K562 (cell line): Measurements from ENCODE around the gene REC8. TPM values are rescaled to one million over a fixed set of nuclear protein-coding genes. Genes with fewer than 3 reads are reported as not detected.

ENCODE experiments used
- HMG20B ChIP-seq: fragments of 250-450 bp; sonication (Bioruptor Pico); IDR thresholded peaks from 2 replicates; pipeline ENCODE4 v1.5.0; 2021; ENCODE audit warnings: mild to moderate bottlenecking
- HMGXB4 ChIP-seq: sonication (generic); formaldehyde crosslinking; IDR thresholded peaks from 2 replicates; pipeline ENCODE4 v1.8.1; 2023; ENCODE audit warnings: mild to moderate bottlenecking, missing genetic modification reagents
- ZNF324 ChIP-seq: fragments of 250-450 bp; sonication (Bioruptor Pico); IDR thresholded peaks from 2 replicates; pipeline ENCODE4 v1.4.0; 2020; ENCODE audit warnings: mild to moderate bottlenecking
- ZNF407 ChIP-seq: fragments of 450-650 bp; IDR thresholded peaks from 2 replicates; pipeline ENCODE4 v1.6.1; 2016; ENCODE audit warnings: low read depth
- polyA plus RNA-seq, 8 experiments: library from polyadenylated mRNA; depleted of rRNA in 4 of 8; stranded (reverse) in 5 of 8; unstranded in 3 of 8; fragments of >200 nt; fragmentation: Nextera tagmentation in 2 of 8; fragmentation: Illumina TruSeq in 1 of 8; extraction: Ambion mirVana in 2 of 8; extraction: Trizol in 1 of 8; gene quantifications; 2 replicates each; pipeline versions ENCODE4 v1.2.1 to v1.2.3, GENCODE V29; 2011 to 2014; ENCODE audit warnings: inconsistent platforms in 1 of 8, missing spikeins in 1 of 8
- total RNA-seq, 7 experiments: library from RNA; depleted of rRNA in 6 of 7; stranded (reverse); fragments of >200 nt in 6 of 7; fragmentation: Illumina TruSeq in 2 of 7; extraction: Trizol in 2 of 7; gene quantifications; 2 replicates each; pipeline versions ENCODE4 v1.2.1 to v1.2.3, GENCODE V29; 2011 to 2021; ENCODE audit warnings: low replicate concordance in 1 of 7

Gene REC8
- total and polyA plus RNA-seq, 9 of the 15 experiments (the other 6 are each of a cell fraction or from before 2014, with no cell fraction given): 0.11 to 2.5 (median 0.85) TPM

- TF ChIP-seq ZNF407: no peak
- TF ChIP-seq HMGXB4 (CRISPR knock-in tag): no peak
- no peak for TF ChIP-seq HMG20B
- no peak for TF ChIP-seq ZNF324 (CRISPR knock-in tag)
- TF ChIP-seq, all 486 proteins: peak for 0
Observed at GRCh38 chr14:24137529-24138395, 34.1 kb upstream of the REC8 start (continued).
